Endothelial cell (in vitro differentiated cells): ENCODE measurements around the gene TMEM232. TPM values are rescaled to one million over a fixed set of nuclear protein-coding genes. Genes with fewer than 3 reads are reported as not detected.

ENCODE experiments used
- DNase-seq: peaks from one replicate; pipeline ENCODE4 v3.0.0; 2021; ENCODE audit warnings: low spot score
- H3K27ac Mint-ChIP-seq: one replicate; pipeline ENCODE4 v1.8.0; 2021; ENCODE audit warnings: mixed read lengths, inconsistent platforms; ENCODE audit not compliant: unreplicated experiment
- H3K27me3 Mint-ChIP-seq: one replicate; pipeline ENCODE4 v1.8.0; 2021; ENCODE audit warnings: mild to moderate bottlenecking, moderate library complexity, mixed read lengths, inconsistent platforms; ENCODE audit not compliant: unreplicated experiment
- H3K36me3 Mint-ChIP-seq: one replicate; pipeline ENCODE4 v1.8.0; 2021; ENCODE audit warnings: mild to moderate bottlenecking, low read depth, mixed read lengths, inconsistent platforms; ENCODE audit not compliant: unreplicated experiment
- H3K4me1 Mint-ChIP-seq: one replicate; pipeline ENCODE4 v1.8.0; 2021; ENCODE audit warnings: mild to moderate bottlenecking, mixed read lengths, inconsistent platforms; ENCODE audit not compliant: unreplicated experiment
- H3K4me3 Mint-ChIP-seq: one replicate; pipeline ENCODE4 v1.8.0; 2021; ENCODE audit warnings: mild to moderate bottlenecking, mixed read lengths, inconsistent platforms; ENCODE audit not compliant: unreplicated experiment
- H3K9me3 Mint-ChIP-seq: one replicate; pipeline ENCODE4 v1.8.0; 2021; ENCODE audit warnings: mixed read lengths, inconsistent platforms; ENCODE audit not compliant: unreplicated experiment
- total RNA-seq: library from RNA; stranded (reverse); fragmentation: NEBNext Ultra II Directional; extraction: Animal tissue kit (Norgen Biotek cat#: 25700); gene quantifications from one replicate; pipeline ENCODE4 v1.2.1, GENCODE V29; 2021; ENCODE audit not compliant: unreplicated experiment
- TF ChIP-seq, protein P1 (sequence below): fragments of 200-600 bp; sonication (generic); IDR thresholded peaks from one replicate; pipeline ENCODE4 v1.5.0; 2021; ENCODE audit warnings: antibody characterized with exemption; ENCODE audit not compliant: unreplicated experiment

TMEM232 gene
- total RNA-seq, 1 donor from 2014 or later: 3.1 TPM

DNA sequence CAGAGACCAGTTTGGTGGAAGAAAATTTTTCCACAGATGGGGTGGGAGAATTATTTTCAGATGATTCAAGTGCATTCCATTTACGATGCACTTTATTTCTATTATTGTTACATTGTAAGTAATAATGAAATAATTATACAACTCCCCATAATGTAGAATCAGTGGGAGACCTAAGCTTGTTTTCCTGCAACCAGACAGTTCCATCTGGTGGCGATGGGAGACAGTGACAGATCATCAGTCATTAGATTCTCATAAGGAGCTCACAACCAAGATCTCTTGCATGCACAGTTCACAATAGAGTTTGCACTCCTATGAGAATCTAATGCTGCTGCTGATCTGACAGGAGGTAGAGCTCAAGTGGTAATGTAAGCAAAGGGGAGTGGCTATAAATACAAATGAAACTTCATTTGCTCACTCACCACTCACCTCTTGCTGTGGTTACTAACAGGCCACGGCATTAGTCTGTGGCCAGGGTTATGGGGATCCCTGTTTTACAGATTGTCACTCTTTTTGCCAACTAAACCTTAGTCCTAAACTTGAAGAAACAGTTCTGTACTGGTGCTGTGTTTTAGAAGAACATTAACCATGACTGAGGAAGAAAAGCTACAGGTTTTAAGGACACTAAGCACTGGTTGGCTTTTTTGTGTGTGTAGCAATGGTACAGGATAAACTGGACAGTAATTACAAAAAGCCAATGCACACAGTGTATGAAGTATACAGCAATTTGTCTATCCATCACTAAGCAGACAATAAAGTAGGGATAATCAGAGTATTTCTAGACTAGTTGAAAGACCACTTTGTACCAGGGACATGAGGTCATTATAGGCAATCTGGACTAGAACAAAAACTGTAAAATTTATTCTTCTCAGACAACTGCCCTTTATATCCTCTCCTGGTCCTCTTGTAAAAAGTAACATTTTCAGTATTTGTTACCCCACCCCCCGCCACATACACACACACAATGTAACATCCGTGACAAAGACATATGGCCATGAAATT is 9.9 kb downstream of the TMEM232 start:
- no peak overlapping the region for H3K27ac Mint-ChIP-seq
- no peaks in the 10 kb centered on the region for H3K4me1 Mint-ChIP-seq
- H3K36me3 Mint-ChIP-seq: no peaks in the 10 kb centered on the region
- no peaks in the 10 kb centered on the region for H3K9me3 Mint-ChIP-seq
- TF ChIP-seq, protein P1, sequence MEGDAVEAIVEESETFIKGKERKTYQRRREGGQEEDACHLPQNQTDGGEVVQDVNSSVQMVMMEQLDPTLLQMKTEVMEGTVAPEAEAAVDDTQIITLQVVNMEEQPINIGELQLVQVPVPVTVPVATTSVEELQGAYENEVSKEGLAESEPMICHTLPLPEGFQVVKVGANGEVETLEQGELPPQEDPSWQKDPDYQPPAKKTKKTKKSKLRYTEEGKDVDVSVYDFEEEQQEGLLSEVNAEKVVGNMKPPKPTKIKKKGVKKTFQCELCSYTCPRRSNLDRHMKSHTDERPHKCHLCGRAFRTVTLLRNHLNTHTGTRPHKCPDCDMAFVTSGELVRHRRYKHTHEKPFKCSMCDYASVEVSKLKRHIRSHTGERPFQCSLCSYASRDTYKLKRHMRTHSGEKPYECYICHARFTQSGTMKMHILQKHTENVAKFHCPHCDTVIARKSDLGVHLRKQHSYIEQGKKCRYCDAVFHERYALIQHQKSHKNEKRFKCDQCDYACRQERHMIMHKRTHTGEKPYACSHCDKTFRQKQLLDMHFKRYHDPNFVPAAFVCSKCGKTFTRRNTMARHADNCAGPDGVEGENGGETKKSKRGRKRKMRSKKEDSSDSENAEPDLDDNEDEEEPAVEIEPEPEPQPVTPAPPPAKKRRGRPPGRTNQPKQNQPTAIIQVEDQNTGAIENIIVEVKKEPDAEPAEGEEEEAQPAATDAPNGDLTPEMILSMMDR: no peak
- no peaks in the 10 kb centered on the region for H3K27me3 Mint-ChIP-seq
- no peak overlapping the region for H3K4me3 Mint-ChIP-seq
- no peak for DNase-seq

DNA sequence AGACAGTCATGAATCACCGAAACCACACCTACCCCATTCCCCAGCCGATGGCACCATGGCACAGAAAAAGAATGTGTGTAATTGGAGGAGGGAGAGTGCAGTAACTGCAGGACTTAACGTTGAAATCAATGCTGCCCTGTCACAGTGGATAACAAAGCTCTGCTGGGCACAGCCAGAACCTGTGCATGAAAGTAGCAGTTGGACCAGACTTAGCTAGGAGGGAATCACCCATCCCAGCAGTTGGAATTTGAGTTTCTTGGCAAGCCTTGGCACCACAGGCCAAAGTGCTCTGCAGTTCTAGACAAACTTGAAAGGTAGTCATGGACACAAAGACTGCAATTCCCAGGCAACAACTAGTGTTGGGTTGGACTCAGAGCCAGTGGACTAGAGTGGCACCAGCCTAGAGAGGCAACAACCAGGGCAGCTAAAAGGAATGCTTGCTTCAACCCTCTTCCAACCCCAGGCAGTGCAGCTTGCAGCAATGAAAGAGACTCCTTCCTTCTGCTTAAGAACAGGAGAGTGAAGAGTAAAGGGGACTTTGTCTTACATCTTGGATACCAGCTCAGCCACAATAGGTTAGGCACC is 19.1 kb downstream of the TMEM232 start:
- no peak overlapping the region for H3K4me3 Mint-ChIP-seq
- H3K9me3 Mint-ChIP-seq: no peaks in the 10 kb centered on the region
- no peaks in the 10 kb centered on the region for H3K4me1 Mint-ChIP-seq
- peaks cover 1% of the 10 kb centered on the region for H3K27me3 Mint-ChIP-seq
- no peak for DNase-seq
- TF ChIP-seq, protein P1: no peak
- no peak overlapping the region for H3K27ac Mint-ChIP-seq
- no peaks in the 10 kb centered on the region for H3K36me3 Mint-ChIP-seq

GRCh38 chr5:110705349-110705748 is 21.1 kb downstream of the TMEM232 start:
- DNase-seq: no peak
- no peak overlapping the region for H3K4me3 Mint-ChIP-seq
- no peak overlapping the region for H3K27ac Mint-ChIP-seq
- no peaks in the 10 kb centered on the region for H3K36me3 Mint-ChIP-seq
- peaks cover 1% of the 10 kb centered on the region for H3K27me3 Mint-ChIP-seq
- H3K4me1 Mint-ChIP-seq: no peaks in the 10 kb centered on the region
- TF ChIP-seq, protein P1: no peak
- no peaks in the 10 kb centered on the region for H3K9me3 Mint-ChIP-seq

DNA sequence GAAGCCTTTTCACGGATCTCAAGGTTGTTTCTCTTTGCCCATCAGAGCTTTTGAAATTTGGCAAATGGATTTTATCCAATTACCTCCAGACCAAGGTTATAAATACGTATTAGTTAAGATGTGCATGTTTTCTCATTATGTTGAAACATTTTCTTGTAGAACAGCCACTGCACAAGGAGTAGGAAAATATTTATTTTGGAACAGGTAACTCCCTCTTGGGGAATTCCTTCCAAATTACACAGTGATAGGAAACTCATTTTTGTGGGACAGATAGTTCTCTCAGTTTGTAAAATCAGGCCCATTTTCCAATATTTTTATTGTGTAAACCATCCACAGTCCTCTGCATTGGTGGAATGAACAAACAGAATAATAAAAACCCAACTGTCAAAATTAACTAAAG is 23.0 kb downstream of the TMEM232 start:
- peaks cover 1% of the 10 kb centered on the region for H3K27me3 Mint-ChIP-seq
- no peak for DNase-seq
- no peaks in the 10 kb centered on the region for H3K36me3 Mint-ChIP-seq
- no peaks in the 10 kb centered on the region for H3K9me3 Mint-ChIP-seq
- TF ChIP-seq, protein P1: no peak
- no peak overlapping the region for H3K27ac Mint-ChIP-seq
- no peak overlapping the region for H3K4me3 Mint-ChIP-seq
- H3K4me1 Mint-ChIP-seq: no peaks in the 10 kb centered on the region

- Mint-ChIP-seq H3K27me3 (peaks cover 1% of the 10 kb centered on the region), H3K36me3 (no peaks in the 10 kb centered on the region), H3K9me3 (no peaks in the 10 kb centered on the region), H3K4me3 (no peak overlapping the region), H3K27ac (no peak overlapping the region), H3K4me1 (no peaks in the 10 kb centered on the region)
- DNase-seq: no peak
- TF ChIP-seq, protein P1: no peak
Observed at GRCh38 chr5:110702704-110703103, 23.8 kb downstream of the TMEM232 start.
